ENCODE measurements around the gene NUDT22.

NUDT22 gene

DNA sequence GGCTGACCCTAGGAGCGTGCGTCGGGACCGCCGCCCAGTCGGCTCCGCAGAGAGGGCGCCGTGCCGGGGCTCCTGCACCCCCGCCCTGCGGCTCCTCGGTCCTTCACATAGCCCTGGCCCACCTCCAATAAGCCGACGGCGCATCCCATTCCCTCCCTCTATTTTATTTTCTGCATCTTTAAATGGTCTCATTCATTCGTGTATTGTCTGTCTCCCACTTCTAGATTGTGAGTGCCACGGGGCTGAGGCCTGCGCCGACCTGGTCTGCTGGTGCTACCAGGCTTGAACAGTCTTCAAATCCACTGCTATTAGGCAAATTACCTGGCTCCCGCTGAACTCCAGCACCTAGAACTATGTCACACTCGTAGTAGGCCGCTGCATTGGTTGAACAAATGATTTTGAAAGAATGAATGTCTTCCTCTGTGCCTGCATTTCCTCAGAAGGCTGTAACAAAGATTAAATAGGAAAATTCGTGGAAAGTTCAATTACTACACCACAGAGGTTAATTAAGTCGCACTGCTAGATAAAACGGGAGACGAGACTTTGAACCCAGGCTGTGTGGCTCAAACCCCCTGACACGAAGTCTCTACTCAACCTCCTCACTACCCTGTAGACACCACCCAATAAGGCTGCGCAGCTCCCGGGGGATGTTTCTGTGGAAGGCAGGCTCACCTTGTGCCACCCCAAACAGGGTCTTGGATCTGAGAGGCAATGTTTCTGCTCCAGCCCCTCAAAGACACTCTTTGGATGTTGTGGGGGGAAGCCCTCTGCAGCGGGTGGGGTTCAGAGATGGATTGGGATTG is 21.9 kb downstream of the NUDT22 start:
- DNase-seq (ENCODE audit: low read depth): no peak
- H3K4me3 ChIP-seq (ENCODE audit: low read depth, low read length): peak overlapping the region; percentile 64
- TF ChIP-seq, protein P1, sequence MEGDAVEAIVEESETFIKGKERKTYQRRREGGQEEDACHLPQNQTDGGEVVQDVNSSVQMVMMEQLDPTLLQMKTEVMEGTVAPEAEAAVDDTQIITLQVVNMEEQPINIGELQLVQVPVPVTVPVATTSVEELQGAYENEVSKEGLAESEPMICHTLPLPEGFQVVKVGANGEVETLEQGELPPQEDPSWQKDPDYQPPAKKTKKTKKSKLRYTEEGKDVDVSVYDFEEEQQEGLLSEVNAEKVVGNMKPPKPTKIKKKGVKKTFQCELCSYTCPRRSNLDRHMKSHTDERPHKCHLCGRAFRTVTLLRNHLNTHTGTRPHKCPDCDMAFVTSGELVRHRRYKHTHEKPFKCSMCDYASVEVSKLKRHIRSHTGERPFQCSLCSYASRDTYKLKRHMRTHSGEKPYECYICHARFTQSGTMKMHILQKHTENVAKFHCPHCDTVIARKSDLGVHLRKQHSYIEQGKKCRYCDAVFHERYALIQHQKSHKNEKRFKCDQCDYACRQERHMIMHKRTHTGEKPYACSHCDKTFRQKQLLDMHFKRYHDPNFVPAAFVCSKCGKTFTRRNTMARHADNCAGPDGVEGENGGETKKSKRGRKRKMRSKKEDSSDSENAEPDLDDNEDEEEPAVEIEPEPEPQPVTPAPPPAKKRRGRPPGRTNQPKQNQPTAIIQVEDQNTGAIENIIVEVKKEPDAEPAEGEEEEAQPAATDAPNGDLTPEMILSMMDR (IDR thresholded peaks at IDR 0.05; ENCODE audit: control insufficient read depth, extremely low read depth, insufficient read depth): no peak

DNA sequence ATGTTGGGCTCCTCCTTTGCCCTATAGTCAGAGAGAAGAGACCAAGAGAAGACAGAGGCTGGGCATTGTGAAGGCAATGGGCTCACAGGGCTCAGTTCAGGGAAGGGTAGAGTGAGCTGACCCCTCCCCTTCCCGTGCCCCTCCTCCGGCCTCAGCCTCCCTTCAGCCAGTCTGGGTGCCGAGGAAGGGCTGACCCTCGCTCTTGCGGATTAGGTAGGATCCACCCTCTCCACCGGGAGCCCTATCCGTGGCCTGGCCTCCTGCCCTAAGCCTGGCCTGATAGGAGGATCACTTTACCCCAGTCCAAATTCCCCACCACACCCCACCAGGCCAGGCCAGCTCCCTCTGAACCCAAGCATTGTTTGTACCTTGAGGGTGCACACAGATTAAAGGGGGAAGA is 22.5 kb downstream of the NUDT22 start:
- TF ChIP-seq, protein P1 (IDR thresholded peaks at IDR 0.05; ENCODE audit: control insufficient read depth, extremely low read depth, insufficient read depth): no peak
- no peak for DNase-seq (ENCODE audit: low read depth)
- H3K4me3 ChIP-seq (ENCODE audit: low read depth, low read length): no peak overlapping the region

DNA sequence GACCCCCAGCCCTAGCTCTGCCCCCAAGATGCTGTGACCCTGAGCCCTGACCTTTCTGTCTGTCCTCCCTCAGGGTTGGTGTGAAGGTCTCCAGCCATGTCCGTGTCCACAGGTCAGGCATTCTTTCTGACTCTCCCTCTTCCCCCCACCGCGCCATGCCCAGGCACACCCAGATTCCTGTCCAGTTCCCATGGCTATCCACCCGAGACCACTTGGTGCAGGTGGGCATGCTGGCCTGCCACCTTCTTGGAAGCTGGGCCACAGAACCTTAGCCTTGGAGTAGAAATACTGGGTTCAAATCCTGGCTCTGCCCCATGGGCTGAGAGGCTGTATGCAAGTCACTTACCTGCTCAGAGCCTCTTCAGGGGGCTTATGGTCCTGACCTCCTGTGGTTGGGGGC is 23.0 kb downstream of the NUDT22 start:
- H3K4me3 ChIP-seq (ENCODE audit: low read depth, low read length): no peak overlapping the region
- TF ChIP-seq, protein P1 (IDR thresholded peaks at IDR 0.05; ENCODE audit: control insufficient read depth, extremely low read depth, insufficient read depth): no peak
- DNase-seq (ENCODE audit: low read depth): no peak

DNA sequence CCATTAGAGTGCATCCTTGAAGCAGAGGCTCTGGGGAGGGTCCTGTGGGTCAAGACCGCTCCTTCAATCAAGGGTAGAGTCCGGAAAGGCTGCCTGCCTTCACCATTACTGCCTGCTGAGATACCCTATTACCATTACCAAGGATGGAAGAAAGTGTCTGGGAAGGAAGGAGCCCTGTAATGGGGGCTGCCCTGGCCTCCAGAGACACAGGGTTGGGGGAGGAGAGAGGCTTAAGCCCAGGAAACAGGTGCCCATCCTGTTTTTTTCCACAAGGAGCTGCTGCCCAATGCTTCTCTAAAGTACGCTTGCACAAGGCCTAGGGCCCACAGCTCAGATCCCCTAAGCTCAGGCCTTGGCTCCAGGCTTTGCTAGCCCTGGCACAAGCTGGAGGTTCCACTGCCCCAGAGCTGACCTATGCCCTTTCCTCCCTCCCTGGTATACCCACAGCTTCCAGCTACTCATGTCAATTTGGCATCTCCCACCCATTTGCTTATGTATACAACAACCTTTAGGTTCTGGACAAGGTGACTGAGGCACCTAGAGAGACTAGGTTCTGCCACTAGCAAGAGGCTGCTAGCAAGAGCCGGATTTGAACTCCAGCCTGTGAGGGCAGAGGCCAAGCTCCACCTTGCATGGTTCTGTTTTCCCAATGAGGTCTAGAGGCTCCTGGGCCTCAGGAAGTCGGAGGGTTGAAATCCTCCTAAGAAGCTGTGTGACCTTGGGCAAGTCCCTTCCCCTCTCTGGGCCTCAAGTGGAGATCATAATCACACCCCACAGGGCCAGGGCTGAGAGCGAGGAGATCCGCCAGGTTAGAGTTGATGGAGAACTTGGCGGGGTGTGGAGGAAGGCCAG is 23.7 kb downstream of the NUDT22 start:
- no peak overlapping the region for H3K4me3 ChIP-seq (ENCODE audit: low read depth, low read length)
- TF ChIP-seq, protein P1 (IDR thresholded peaks at IDR 0.05; ENCODE audit: control insufficient read depth, extremely low read depth, insufficient read depth): no peak
- no peak for DNase-seq (ENCODE audit: low read depth)

DNA sequence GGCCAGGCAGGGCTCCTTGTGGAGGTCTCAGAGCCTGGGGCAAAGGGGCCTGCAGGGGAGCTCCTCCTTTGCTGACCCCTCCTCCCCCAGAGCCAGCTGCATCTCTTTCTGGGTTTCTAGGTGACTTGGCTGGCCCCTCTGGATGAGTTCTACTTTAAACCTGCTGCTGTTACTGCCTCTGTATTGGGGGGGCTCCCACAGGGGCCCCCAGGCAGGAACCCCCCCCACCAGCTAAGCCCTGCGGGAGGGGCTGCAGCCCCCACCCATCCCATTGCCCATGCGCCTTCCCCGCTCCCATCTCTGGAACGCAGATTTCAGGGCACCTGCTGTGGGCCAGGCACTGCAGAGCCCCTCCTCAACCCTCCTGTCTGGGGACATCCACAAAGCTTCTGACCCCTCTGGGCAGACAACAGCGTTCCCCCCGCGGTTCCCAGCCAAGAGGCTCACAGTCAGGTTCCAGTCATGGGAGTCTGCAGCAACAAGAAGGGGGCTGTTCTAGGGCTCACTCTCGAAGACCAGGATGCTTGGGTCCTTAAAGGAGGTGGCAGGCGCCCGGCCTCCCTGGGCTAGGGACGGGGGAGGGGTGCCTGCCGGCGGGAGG is 24.4 kb downstream of the NUDT22 start:
- H3K4me3 ChIP-seq (ENCODE audit: low read depth, low read length): peak overlapping the region; percentile 52
- DNase-seq (ENCODE audit: low read depth): no peak
- TF ChIP-seq, protein P1 (IDR thresholded peaks at IDR 0.05; ENCODE audit: control insufficient read depth, extremely low read depth, insufficient read depth): no peak

DNA sequence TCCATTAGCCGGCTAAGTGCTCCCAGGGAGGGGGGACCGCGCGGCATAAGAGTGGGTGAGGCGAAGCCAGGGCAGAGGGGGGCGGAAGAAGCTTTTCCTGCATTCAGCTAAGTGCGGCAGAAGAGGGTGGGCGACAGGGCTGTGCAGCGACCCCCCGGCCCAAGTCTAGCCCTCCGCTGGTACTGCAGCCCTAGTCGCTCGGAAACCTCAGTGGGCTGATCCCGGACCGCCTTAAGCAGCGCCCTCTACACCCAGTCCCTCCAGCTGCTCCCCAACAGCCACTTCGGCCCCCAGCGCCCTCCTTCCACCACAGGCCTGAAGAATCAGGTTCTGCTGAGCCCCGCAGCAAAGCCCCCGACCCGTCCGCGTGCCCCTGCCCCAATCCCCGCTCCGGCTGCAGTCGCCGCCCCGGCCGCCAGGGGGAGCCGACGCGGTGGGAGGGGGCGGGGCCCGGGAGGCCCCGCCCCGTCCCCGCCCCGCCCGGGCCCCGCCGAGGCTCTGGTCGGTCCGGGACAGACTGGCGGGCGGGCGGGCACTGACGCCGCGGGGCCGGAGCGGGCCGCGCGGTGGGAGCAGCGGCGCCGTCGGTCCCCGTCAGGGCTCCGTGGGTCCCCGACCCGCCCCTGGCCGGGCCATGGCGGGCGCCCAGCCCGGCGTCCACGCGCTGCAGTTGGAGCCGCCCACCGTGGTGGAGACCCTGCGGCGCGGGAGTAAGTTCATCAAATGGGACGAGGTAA is 25.1 kb downstream of the NUDT22 start, which contains the start of gene PLCB3:
PLCB3 (plus strand) TSS at position 515 of the 737 bp plus-strand sequence; CDS start at position 635, 120 bp downstream.
- TF ChIP-seq, protein P1 (IDR thresholded peaks at IDR 0.05; ENCODE audit: control insufficient read depth, extremely low read depth, insufficient read depth): peak; percentile 79
- DNase-seq (ENCODE audit: low read depth): no peak
- H3K4me3 ChIP-seq (ENCODE audit: low read depth, low read length): peak within 1 kb of the TSS; percentile 85

Data from LNCaP clone FGC (cell line).